ENCODE measurements around the gene HS6ST1. TPM values are rescaled to one million over a fixed set of nuclear protein-coding genes. Genes with fewer than 3 reads are reported as not detected.

The HS6ST1 gene
- total RNA-seq, 2 experiments from 2014 or later = 7.1 to 8.7 TPM

- no peak overlapping the region for H3K4me3 ChIP-seq (ENCODE audit: low read length)
- Mint-ChIP-seq H3K4me3 (no peak overlapping the region), H3K9me3 (no peaks in the 10 kb centered on the region), H3K4me1 (ENCODE audit: low read depth) (no peaks in the 10 kb centered on the region), H3K27ac (no peak overlapping the region), H3K27me3 (no peaks in the 10 kb centered on the region), H3K36me3 (ENCODE audit: low read depth) (no peaks in the 10 kb centered on the region)
- no peaks in the 10 kb centered on the region for H3K4me1 ChIP-seq (ENCODE audit: insufficient read depth, low read length)
- H3K27me3 ChIP-seq (ENCODE audit: control insufficient read depth in 1 of 2, insufficient read depth in 2 of 2, low read length in 2 of 2) = no peaks in the 10 kb centered on the region
- no peaks in the 10 kb centered on the region for H3K36me3 ChIP-seq (ENCODE audit: insufficient read depth, low read length)
- DNase-seq = peak in 1 of 14 experiments; percentile 21
- ChIA-PET POLR2A (no interaction called here), CTCF (no interaction called here)
- ATAC-seq (ENCODE audit: poor library complexity) = no peak
- intact Hi-C loops (cut with DNase I, micrococcal nuclease) = loop anchor here in 1 of 2 experiments (2.0 kb wide), 1 partner anchor 64 kb away; no protein-coding TSS in a partner anchor
- TF ChIP-seq CTCF (IDR thresholded peaks at IDR 0.05) = no peak
- H3K9me3 ChIP-seq (ENCODE audit: control insufficient read depth in 1 of 2, insufficient read depth in 1 of 2, low read length in 2 of 2) = no peaks in the 10 kb centered on the region
- no peak overlapping the region for H3K27ac ChIP-seq (ENCODE audit: low read depth in 1 of 2, low read length in 2 of 2)
These were observed 44.2 kb upstream of the HS6ST1 start for GRCh38 chr2:128362889-128363228.

- no peaks in the 10 kb centered on the region for H3K4me1 ChIP-seq (ENCODE audit: insufficient read depth, low read length)
- no peaks in the 10 kb centered on the region for H3K9me3 ChIP-seq (ENCODE audit: control insufficient read depth in 1 of 2, insufficient read depth in 1 of 2, low read length in 2 of 2)
- no peaks in the 10 kb centered on the region for H3K36me3 Mint-ChIP-seq (ENCODE audit: low read depth)
- no peak overlapping the region for H3K27ac ChIP-seq (ENCODE audit: low read depth in 1 of 2, low read length in 2 of 2)
- intact Hi-C loops (cut with DNase I, micrococcal nuclease) = loop anchor here in 1 of 2 experiments (2.0 kb wide), 1 partner anchor 64 kb away; no protein-coding TSS in a partner anchor
- H3K27me3 ChIP-seq (ENCODE audit: control insufficient read depth in 1 of 2, insufficient read depth in 2 of 2, low read length in 2 of 2) = no peaks in the 10 kb centered on the region
- no peak for TF ChIP-seq CTCF (IDR thresholded peaks at IDR 0.05)
- peak in 1 of 14 experiments; percentile 5 for DNase-seq
- CTCF ChIA-PET = no interaction called here
- no peaks in the 10 kb centered on the region for H3K36me3 ChIP-seq (ENCODE audit: insufficient read depth, low read length)
- no peak overlapping the region for H3K27ac Mint-ChIP-seq
- no peak overlapping the region for H3K4me3 Mint-ChIP-seq
- no peaks in the 10 kb centered on the region for H3K9me3 Mint-ChIP-seq
- POLR2A ChIA-PET = no interaction called here
- no peak for ATAC-seq (ENCODE audit: poor library complexity)
- no peaks in the 10 kb centered on the region for H3K4me1 Mint-ChIP-seq (ENCODE audit: low read depth)
- H3K4me3 ChIP-seq (ENCODE audit: low read length) = no peak overlapping the region
- H3K27me3 Mint-ChIP-seq = no peaks in the 10 kb centered on the region
These were observed 43.7 kb upstream of the HS6ST1 start for GRCh38 chr2:128362176-128362888.

- ChIA-PET CTCF (no interaction called here), POLR2A (no interaction called here)
- Histone ChIP-seq H3K4me1 (ENCODE audit: insufficient read depth, low read length) (no peaks in the 10 kb centered on the region), H3K36me3 (ENCODE audit: insufficient read depth, low read length) (no peaks in the 10 kb centered on the region), H3K27ac (ENCODE audit: low read depth in 1 of 2, low read length in 2 of 2) (no peak overlapping the region), H3K9me3 (ENCODE audit: control insufficient read depth in 1 of 2, insufficient read depth in 1 of 2, low read length in 2 of 2) (no peaks in the 10 kb centered on the region), H3K4me3 (ENCODE audit: low read length) (no peak overlapping the region), H3K27me3 (ENCODE audit: control insufficient read depth in 1 of 2, insufficient read depth in 2 of 2, low read length in 2 of 2) (no peaks in the 10 kb centered on the region)
- Mint-ChIP-seq H3K27me3 (no peaks in the 10 kb centered on the region), H3K9me3 (no peaks in the 10 kb centered on the region), H3K4me1 (ENCODE audit: low read depth) (no peaks in the 10 kb centered on the region), H3K36me3 (ENCODE audit: low read depth) (no peaks in the 10 kb centered on the region), H3K27ac (no peak overlapping the region), H3K4me3 (no peak overlapping the region)
- TF ChIP-seq CTCF (IDR thresholded peaks at IDR 0.05) = no peak
- DNase-seq = peak in 1 of 14 experiments; percentile 24
- intact Hi-C loops (cut with DNase I, micrococcal nuclease) = loop anchor here in 1 of 2 experiments (2.0 kb wide), 1 partner anchor 65 kb away; no protein-coding TSS in a partner anchor
- ATAC-seq (ENCODE audit: poor library complexity) = no peak
These were observed 42.9 kb upstream of the HS6ST1 start for GRCh38 chr2:128361376-128362131.
